Measurements from ENCODE around the gene DRICH1. TPM values are rescaled to one million over a fixed set of nuclear protein-coding genes. Genes with fewer than 3 reads are reported as not detected.
A peak's percentile ranks its signal among the peaks of the same experiment; 100 is the strongest.
"Not testable (repeated sequence)": the region's sequence is repeated elsewhere in the genome, so short reads cannot be mapped to it uniquely, and the experiment has no call there.

DRICH1 gene
- total RNA-seq, 4 donors from 2014 or later: 0.48 to 7.8 (median 0.82) TPM; not detected in 1

GRCh38 chr22:23595904-23596303, 36.2 kb downstream of the DRICH1 start:
- in situ Hi-C loops (cut with MboI; ENCODE audit: low pct_ligation_motif_present in 1 of 4, low pct_unique_long_range_greater_than_20kb in 1 of 4, low sequenced_read_pairs in 3 of 4): loop anchor here in 2 of 4 donors (10.0 to 25.0 kb wide), 2 partner anchors 51 to 184 kb away; no protein-coding TSS in a partner anchor
- WGBS, 2 donors (ENCODE audit: low coverage in 1 of 2): 43 to 60% methylated on average over 2 to 6 of the region's 6 CpGs
- H3K4me3 ChIP-seq; DNase-seq; H3K27me3 ChIP-seq; H3K36me3 ChIP-seq; H3K9me3 ChIP-seq; H3K27ac ChIP-seq; H3K4me1 ChIP-seq; intact Hi-C loops (cut with DNase I; ENCODE audit: low total_unique reads): not testable (repeated sequence)

GRCh38 chr22:23591846-23592245, 40.3 kb downstream of the DRICH1 start:
- TF ChIP-seq POLR2A (IDR thresholded peaks at IDR 0.05) (no peak), EP300 (IDR thresholded peaks at IDR 0.05; ENCODE audit: low read depth) (no peak), CTCF (IDR thresholded peaks at IDR 0.05) (no peak), POLR2AphosphoS5 (IDR thresholded peaks at IDR 0.05) (no peak)
- DNase-seq: no peak
- Histone ChIP-seq H3K36me3 (no peaks in the 10 kb centered on the region), H3K4me3 (no peak overlapping the region), H3K27me3 (no peaks in the 10 kb centered on the region), H3K9me3 (no peaks in the 10 kb centered on the region), H3K4me1 (no peaks in the 10 kb centered on the region), H3K27ac (no peak overlapping the region)
- intact Hi-C loops (cut with DNase I; ENCODE audit: low total_unique reads): no loop called here
- 98% methylated on average over 7 of the region's 7 CpGs; no CpG with 5 or more reads in 1 of the 2 donors for WGBS, 2 donors (ENCODE audit: low coverage in 1 of 2)
- in situ Hi-C loops (cut with MboI; ENCODE audit: low pct_ligation_motif_present in 1 of 4, low pct_unique_long_range_greater_than_20kb in 1 of 4, low sequenced_read_pairs in 3 of 4): loop anchor here in 2 of 4 donors (10.0 to 25.0 kb wide), 2 partner anchors 47 to 180 kb away; no protein-coding TSS in a partner anchor

- intact Hi-C loops (cut with DNase I; ENCODE audit: low total_unique reads): no loop called here
- in situ Hi-C loops (cut with MboI; ENCODE audit: low pct_ligation_motif_present in 1 of 4, low pct_unique_long_range_greater_than_20kb in 1 of 4, low sequenced_read_pairs in 3 of 4): loop anchor here in 2 of 4 donors (10.0 to 25.0 kb wide), 2 partner anchors 46 to 179 kb away; no protein-coding TSS in a partner anchor
- DNase-seq: peak; percentile 50
Observed at GRCh38 chr22:23591201-23591791, 40.8 kb downstream of the DRICH1 start.

GRCh38 chr22:23583836-23584235, 48.3 kb downstream of the DRICH1 start:
- Histone ChIP-seq H3K27me3 (no peaks in the 10 kb centered on the region), H3K4me1 (no peaks in the 10 kb centered on the region), H3K36me3 (no peaks in the 10 kb centered on the region), H3K27ac (no peak overlapping the region), H3K4me3 (no peak overlapping the region), H3K9me3 (no peaks in the 10 kb centered on the region)
- intact Hi-C loops (cut with DNase I; ENCODE audit: low total_unique reads) (no loop called here), in situ Hi-C loops (cut with MboI; ENCODE audit: low pct_ligation_motif_present in 1 of 4, low pct_unique_long_range_greater_than_20kb in 1 of 4, low sequenced_read_pairs in 3 of 4) (loop anchor here in 1 of 4 donors (25.0 kb wide), 1 partner anchor 172 kb away; no protein-coding TSS in a partner anchor)
- no peak for DNase-seq
- WGBS, 2 donors (ENCODE audit: low coverage in 1 of 2): 80 to 87% methylated on average over 1 to 6 of the region's 6 CpGs
- no peak for TF ChIP-seq POLR2AphosphoS5 (IDR thresholded peaks at IDR 0.05)

More at GRCh38 chr22:23591201-23591791, 40.8 kb downstream of the DRICH1 start:
- Histone ChIP-seq H3K9me3 (no peaks in the 10 kb centered on the region), H3K36me3 (no peaks in the 10 kb centered on the region), H3K4me3 (no peak overlapping the region), H3K27me3 (no peaks in the 10 kb centered on the region), H3K27ac (no peak overlapping the region), H3K4me1 (no peaks in the 10 kb centered on the region)
- no peak for TF ChIP-seq POLR2AphosphoS5 (IDR thresholded peaks at IDR 0.05)
- TF ChIP-seq CTCF (IDR thresholded peaks at IDR 0.05): peak; percentile 62 to 79 (median 75)
- 43 to 47% methylated on average over 4 to 11 of the region's 11 CpGs for WGBS, 2 donors (ENCODE audit: low coverage in 1 of 2)

GRCh38 chr22:23583153-23583552, 49.0 kb downstream of the DRICH1 start:
- no peaks in the 10 kb centered on the region for H3K27me3 ChIP-seq
- no peaks in the 10 kb centered on the region for H3K4me1 ChIP-seq
- 75% methylated on average over 7 of the region's 7 CpGs; no CpG with 5 or more reads in 1 of the 2 donors for WGBS, 2 donors (ENCODE audit: low coverage in 1 of 2)
- no peak for TF ChIP-seq POLR2A (IDR thresholded peaks at IDR 0.05)
- TF ChIP-seq EP300 (IDR thresholded peaks at IDR 0.05; ENCODE audit: low read depth): no peak
- TF ChIP-seq POLR2AphosphoS5 (IDR thresholded peaks at IDR 0.05): no peak
- TF ChIP-seq CTCF (IDR thresholded peaks at IDR 0.05): no peak
- H3K36me3 ChIP-seq: no peaks in the 10 kb centered on the region
- in situ Hi-C loops (cut with MboI; ENCODE audit: low pct_ligation_motif_present in 1 of 4, low pct_unique_long_range_greater_than_20kb in 1 of 4, low sequenced_read_pairs in 3 of 4) (loop anchor here in 1 of 4 donors (25.0 kb wide), 1 partner anchor 171 kb away; no protein-coding TSS in a partner anchor), intact Hi-C loops (cut with DNase I; ENCODE audit: low total_unique reads) (no loop called here)
- no peak for DNase-seq
- no peaks in the 10 kb centered on the region for H3K9me3 ChIP-seq
- H3K27ac ChIP-seq: no peak overlapping the region
- no peak overlapping the region for H3K4me3 ChIP-seq
